ENCODE results near the gene ABLIM2. TPM values are rescaled to one million over a fixed set of nuclear protein-coding genes. Genes with fewer than 3 reads are reported as not detected.
A peak's percentile ranks its signal among the peaks of the same experiment; 100 is the strongest.

ABLIM2 gene
- total and polyA plus RNA-seq, 5 donors from 2014 or later: 0.88 to 2.0 (median 1.2) TPM

DNA sequence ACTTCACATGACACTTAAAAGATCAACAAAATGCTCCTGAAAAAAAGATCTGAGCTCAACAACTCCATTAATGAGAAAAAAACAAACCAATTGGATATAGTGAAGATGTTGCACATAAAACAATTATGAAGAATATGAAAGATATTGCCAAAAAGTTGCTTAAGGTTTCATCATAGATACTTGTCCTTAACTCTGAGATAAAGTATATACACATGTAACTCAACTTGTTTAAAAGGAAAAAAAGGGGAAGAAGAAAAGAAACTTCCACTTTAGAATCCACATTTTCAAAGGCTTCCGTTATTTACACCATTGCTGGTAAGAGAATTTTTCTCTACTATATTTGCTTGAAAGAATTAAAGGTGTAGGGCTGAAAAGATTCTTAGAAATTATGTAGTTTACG is 221.6 kb downstream of the ABLIM2 start:
- Histone ChIP-seq H3K27me3 (ENCODE audit: control insufficient read depth, insufficient read depth, low read length) (peaks cover 1% of the 10 kb centered on the region), H3K36me3 (ENCODE audit: control insufficient read depth, insufficient read depth, low read length) (no peaks in the 10 kb centered on the region), H3K27ac (ENCODE audit: insufficient read depth, low read length, poor library complexity, severe bottlenecking) (no peak overlapping the region), H3K4me1 (ENCODE audit: control insufficient read depth, insufficient read depth, low read length, poor library complexity, severe bottlenecking) (peaks cover 16% of the 10 kb centered on the region), H3K4me3 (ENCODE audit: low read depth, low read length) (no peak overlapping the region), H3K9me3 (ENCODE audit: control insufficient read depth in 2 of 2, low read length in 2 of 2) (no peaks in the 10 kb centered on the region)
- ATAC-seq (ENCODE audit: low read depth in 2 of 2): no peak
- Mint-ChIP-seq H3K9me3 (peaks cover 0 to under 1% (median 0%) of the 10 kb centered on the region in 7 donors), H3K4me1 (peaks cover 7 to 35% (median 18%) of the 10 kb centered on the region in 4 donors), H3K27me3 (peaks cover 19% of the 10 kb centered on the region), H3K27ac (no peak overlapping the region), H3K4me3 (peak overlapping the region; percentile 82 to 87 (median 85)), H3K36me3 (peaks cover 5% of the 10 kb centered on the region)
- no peak for DNase-seq

DNA sequence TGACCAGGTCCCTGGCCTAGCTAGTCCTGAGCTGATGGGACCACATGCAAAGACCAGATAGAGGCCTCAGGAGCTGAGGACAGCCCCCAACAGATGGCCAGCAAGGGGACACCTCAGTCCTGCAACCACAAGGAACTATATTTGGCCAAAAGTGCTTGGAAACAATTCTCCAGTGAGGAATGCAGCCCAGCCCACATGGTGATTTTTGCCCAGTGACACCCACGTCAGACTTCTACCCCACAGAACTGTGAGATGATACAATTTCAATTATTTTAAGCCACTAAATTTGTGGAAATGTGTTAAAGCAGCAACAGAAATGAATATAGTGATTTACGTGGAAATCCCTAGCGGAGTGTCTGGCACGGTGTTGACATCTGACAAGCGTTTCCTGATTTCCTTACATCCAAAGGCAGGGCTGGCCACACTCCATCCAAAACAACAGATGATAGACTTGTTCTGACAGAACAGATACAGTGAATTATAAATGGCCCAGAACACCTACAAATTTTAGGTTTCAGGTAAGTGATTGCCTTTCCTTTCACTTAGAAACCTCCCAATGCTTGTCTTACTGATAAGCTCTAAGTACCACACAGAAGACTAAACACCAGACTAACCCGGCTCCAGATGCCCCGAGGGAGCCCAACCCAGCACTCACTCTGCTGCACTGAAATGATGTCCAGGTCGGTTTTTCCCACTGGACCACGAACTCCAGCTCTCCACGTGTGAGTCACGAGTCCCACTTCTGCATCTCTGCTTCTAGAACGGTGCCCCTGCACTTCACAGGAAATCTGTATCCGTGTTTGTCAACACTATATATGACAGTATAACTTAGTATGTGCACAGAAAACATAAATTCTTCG is 224.7 kb downstream of the ABLIM2 start:
- no peak overlapping the region for H3K4me3 ChIP-seq (ENCODE audit: low read depth, low read length)
- H3K4me1 ChIP-seq (ENCODE audit: control insufficient read depth, insufficient read depth, low read length, poor library complexity, severe bottlenecking): peaks cover 11% of the 10 kb centered on the region
- H3K27me3 ChIP-seq (ENCODE audit: control insufficient read depth, insufficient read depth, low read length): peaks cover 1% of the 10 kb centered on the region
- H3K27me3 Mint-ChIP-seq: peaks cover 19% of the 10 kb centered on the region
- peaks cover 7 to 29% (median 19%) of the 10 kb centered on the region in 4 donors for H3K4me1 Mint-ChIP-seq
- H3K9me3 Mint-ChIP-seq: no peaks in the 10 kb centered on the region
- no peaks in the 10 kb centered on the region for H3K36me3 ChIP-seq (ENCODE audit: control insufficient read depth, insufficient read depth, low read length)
- no peak overlapping the region for H3K4me3 Mint-ChIP-seq
- no peak overlapping the region for H3K27ac ChIP-seq (ENCODE audit: insufficient read depth, low read length, poor library complexity, severe bottlenecking)
- no peaks in the 10 kb centered on the region for H3K9me3 ChIP-seq (ENCODE audit: control insufficient read depth in 2 of 2, low read length in 2 of 2)
- peak overlapping the region in 1 of 3 donors; percentile 21 for H3K27ac Mint-ChIP-seq
- ATAC-seq (ENCODE audit: low read depth in 2 of 2): no peak
- H3K36me3 Mint-ChIP-seq: peaks cover 5% of the 10 kb centered on the region
- no peak for DNase-seq

DNA sequence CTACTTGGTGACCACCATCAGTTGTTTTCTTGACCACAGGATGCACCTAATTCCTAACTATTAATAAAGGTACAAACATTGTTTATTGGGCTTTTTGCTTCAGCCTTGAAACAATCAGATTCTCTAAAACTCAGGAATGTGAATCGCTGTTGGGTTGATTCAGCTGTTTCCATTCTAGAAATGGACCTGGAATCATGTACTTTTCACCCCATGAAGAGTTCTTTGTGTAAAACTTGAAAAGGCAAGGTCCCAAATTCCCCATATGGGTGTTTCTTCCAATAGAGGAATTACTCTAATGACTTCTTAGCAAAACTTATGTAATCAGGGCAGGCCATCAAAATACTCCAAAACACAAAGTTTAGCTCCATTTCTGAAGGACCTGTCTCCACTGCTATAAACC is 226.3 kb downstream of the ABLIM2 start:
- Mint-ChIP-seq H3K9me3 (peaks cover 0 to 2% (median 0%) of the 10 kb centered on the region in 7 donors), H3K4me3 (no peak overlapping the region), H3K4me1 (peaks cover 0 to 16% (median 12%) of the 10 kb centered on the region in 4 donors), H3K36me3 (peaks cover 5% of the 10 kb centered on the region), H3K27ac (no peak overlapping the region), H3K27me3 (peaks cover 8% of the 10 kb centered on the region)
- ATAC-seq (ENCODE audit: low read depth in 2 of 2): no peak
- Histone ChIP-seq H3K27me3 (ENCODE audit: control insufficient read depth, insufficient read depth, low read length) (peaks cover 1% of the 10 kb centered on the region), H3K4me3 (ENCODE audit: low read depth, low read length) (no peak overlapping the region), H3K4me1 (ENCODE audit: control insufficient read depth, insufficient read depth, low read length, poor library complexity, severe bottlenecking) (no peaks in the 10 kb centered on the region), H3K36me3 (ENCODE audit: control insufficient read depth, insufficient read depth, low read length) (no peaks in the 10 kb centered on the region), H3K9me3 (ENCODE audit: control insufficient read depth in 2 of 2, low read length in 2 of 2) (no peaks in the 10 kb centered on the region), H3K27ac (ENCODE audit: insufficient read depth, low read length, poor library complexity, severe bottlenecking) (no peak overlapping the region)
- DNase-seq: no peak

DNA sequence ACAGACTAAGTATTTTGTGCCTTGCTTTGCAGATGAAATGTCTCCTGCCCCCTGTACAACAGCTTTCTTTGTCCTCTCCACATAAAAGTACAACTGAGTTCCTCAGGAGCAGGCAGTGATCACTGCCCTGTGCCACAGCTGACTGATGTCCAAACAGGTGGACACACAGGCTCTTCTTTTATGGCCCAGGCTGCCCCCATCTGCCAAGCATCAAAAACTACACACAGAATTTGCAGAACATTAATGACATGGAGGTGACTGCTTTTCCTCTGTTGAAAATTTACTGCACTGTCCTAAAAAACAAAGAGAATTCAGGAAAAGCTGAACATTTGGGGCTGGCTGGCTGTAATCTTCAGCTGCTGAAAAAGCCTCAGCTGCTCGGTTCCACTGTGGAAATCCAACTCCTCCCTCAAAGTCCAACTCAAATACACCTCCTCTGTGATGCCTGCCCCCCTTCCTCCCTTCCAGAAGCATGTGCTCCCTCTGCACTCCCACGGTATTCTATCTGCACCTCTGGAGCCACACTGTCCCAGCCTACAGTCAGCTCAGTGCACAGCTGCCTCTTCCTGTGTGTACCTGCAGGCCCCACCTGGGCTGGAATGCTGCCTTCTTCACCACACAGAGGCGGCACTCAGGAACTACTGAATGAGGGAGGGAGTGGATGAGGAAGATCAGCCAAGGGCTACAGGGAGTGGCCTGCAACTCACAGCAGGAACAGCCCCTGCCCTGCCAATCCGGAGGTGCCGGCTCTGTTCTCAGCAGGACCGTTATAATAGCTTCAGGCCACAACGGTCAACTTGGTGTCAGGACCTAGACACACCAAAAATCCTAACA is 229.3 kb downstream of the ABLIM2 start:
- H3K4me1 Mint-ChIP-seq: peaks cover 0 to 7% (median 5%) of the 10 kb centered on the region in 4 donors
- H3K27ac Mint-ChIP-seq: peak overlapping the region in 1 of 3 donors; percentile 44
- Histone ChIP-seq H3K9me3 (ENCODE audit: control insufficient read depth in 2 of 2, low read length in 2 of 2) (no peaks in the 10 kb centered on the region), H3K4me1 (ENCODE audit: control insufficient read depth, insufficient read depth, low read length, poor library complexity, severe bottlenecking) (no peaks in the 10 kb centered on the region), H3K4me3 (ENCODE audit: low read depth, low read length) (no peak overlapping the region), H3K36me3 (ENCODE audit: control insufficient read depth, insufficient read depth, low read length) (no peaks in the 10 kb centered on the region), H3K27ac (ENCODE audit: insufficient read depth, low read length, poor library complexity, severe bottlenecking) (no peak overlapping the region), H3K27me3 (ENCODE audit: control insufficient read depth, insufficient read depth, low read length) (no peaks in the 10 kb centered on the region)
- no peak for ATAC-seq (ENCODE audit: low read depth in 2 of 2)
- DNase-seq: no peak
- peaks cover 0 to 5% (median 0%) of the 10 kb centered on the region in 7 donors for H3K9me3 Mint-ChIP-seq
- no peak overlapping the region for H3K4me3 Mint-ChIP-seq
- H3K36me3 Mint-ChIP-seq: peaks cover 9% of the 10 kb centered on the region
- no peaks in the 10 kb centered on the region for H3K27me3 Mint-ChIP-seq

DNA sequence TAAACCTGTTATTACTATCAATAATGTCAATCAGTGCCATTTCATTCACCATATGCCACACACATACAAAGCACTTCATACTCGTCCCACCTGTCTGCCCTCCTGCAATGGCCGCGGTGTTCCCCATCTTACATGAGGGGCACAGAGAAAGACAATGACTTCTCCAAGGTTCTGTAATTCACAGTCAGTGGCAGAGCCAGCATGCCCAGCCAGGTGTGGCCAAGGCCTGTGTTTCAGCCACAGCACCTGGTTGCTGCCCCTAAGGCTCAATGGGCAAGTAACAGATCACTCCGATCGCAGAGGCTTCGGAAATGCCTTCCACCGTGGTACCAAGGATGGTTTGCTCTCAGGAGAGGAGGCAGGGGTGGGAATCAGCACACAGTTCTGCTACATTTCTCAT is 229.9 kb downstream of the ABLIM2 start:
- ATAC-seq (ENCODE audit: low read depth in 2 of 2) (no peak), DNase-seq (no peak)
- H3K36me3 Mint-ChIP-seq: peaks cover 7% of the 10 kb centered on the region
- H3K4me1 Mint-ChIP-seq: peaks cover 0 to 7% (median 4%) of the 10 kb centered on the region in 4 donors
- peak overlapping the region in 1 of 3 donors; percentile 44 for H3K27ac Mint-ChIP-seq
- H3K9me3 Mint-ChIP-seq: peaks cover 0 to 5% (median 0%) of the 10 kb centered on the region in 7 donors
- H3K27me3 ChIP-seq (ENCODE audit: control insufficient read depth, insufficient read depth, low read length): no peaks in the 10 kb centered on the region
- H3K9me3 ChIP-seq (ENCODE audit: control insufficient read depth in 2 of 2, low read length in 2 of 2): no peaks in the 10 kb centered on the region
- no peaks in the 10 kb centered on the region for H3K36me3 ChIP-seq (ENCODE audit: control insufficient read depth, insufficient read depth, low read length)
- H3K27ac ChIP-seq (ENCODE audit: insufficient read depth, low read length, poor library complexity, severe bottlenecking): no peak overlapping the region
- no peaks in the 10 kb centered on the region for H3K4me1 ChIP-seq (ENCODE audit: control insufficient read depth, insufficient read depth, low read length, poor library complexity, severe bottlenecking)
- no peak overlapping the region for H3K4me3 Mint-ChIP-seq
- H3K27me3 Mint-ChIP-seq: no peaks in the 10 kb centered on the region
- no peak overlapping the region for H3K4me3 ChIP-seq (ENCODE audit: low read depth, low read length)

DNA sequence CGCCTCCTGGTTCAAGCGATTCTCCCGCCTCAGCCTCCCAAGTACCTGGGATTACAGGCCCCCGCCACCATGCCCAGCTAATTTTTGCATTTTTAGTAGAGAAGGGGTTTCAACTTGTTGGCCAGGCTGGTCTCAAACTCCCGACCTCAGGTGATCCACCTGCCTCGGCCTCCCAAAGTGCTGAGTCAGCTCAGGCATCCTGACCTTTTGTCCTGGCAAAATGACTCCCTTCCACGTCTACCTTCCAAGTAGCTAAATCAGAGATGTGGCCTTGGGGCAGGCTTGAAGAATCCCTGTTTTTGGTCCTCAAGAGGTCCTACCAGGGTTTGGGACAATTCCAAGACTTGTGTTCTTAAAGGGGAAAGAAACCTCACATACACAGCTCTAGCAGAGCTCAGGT is 231.8 kb downstream of the ABLIM2 start:
- H3K27ac Mint-ChIP-seq: no peak overlapping the region
- no peaks in the 10 kb centered on the region for H3K27me3 Mint-ChIP-seq
- Histone ChIP-seq H3K4me3 (ENCODE audit: low read depth, low read length) (no peak overlapping the region), H3K36me3 (ENCODE audit: control insufficient read depth, insufficient read depth, low read length) (no peaks in the 10 kb centered on the region), H3K4me1 (ENCODE audit: control insufficient read depth, insufficient read depth, low read length, poor library complexity, severe bottlenecking) (no peaks in the 10 kb centered on the region), H3K27me3 (ENCODE audit: control insufficient read depth, insufficient read depth, low read length) (no peaks in the 10 kb centered on the region), H3K9me3 (ENCODE audit: control insufficient read depth in 2 of 2, low read length in 2 of 2) (no peaks in the 10 kb centered on the region), H3K27ac (ENCODE audit: insufficient read depth, low read length, poor library complexity, severe bottlenecking) (no peak overlapping the region)
- H3K36me3 Mint-ChIP-seq: peaks cover 4% of the 10 kb centered on the region
- peaks cover 0 to 5% (median 2%) of the 10 kb centered on the region in 7 donors for H3K9me3 Mint-ChIP-seq
- ATAC-seq (ENCODE audit: low read depth in 2 of 2): no peak
- no peak overlapping the region for H3K4me3 Mint-ChIP-seq
- H3K4me1 Mint-ChIP-seq: peaks cover 0 to 8% (median 4%) of the 10 kb centered on the region in 4 donors
- no peak for DNase-seq

DNA sequence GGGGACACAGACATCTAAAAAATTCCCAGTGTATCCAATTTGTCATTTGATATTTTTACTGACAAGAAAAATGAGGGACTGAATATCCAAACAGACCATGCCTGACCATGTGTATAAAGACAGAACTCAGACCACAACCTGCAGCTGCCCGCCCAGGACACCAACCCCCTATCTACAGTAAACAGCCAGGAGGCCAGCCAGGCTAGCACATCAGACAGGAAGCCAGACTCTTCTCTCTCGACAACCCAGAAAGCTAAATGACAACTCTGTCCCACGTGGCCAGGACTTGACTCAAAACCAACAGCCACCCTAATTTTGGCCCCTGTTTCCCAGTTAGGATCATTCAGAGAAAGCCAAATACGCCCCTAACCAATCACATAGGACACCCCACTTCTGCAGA is 234.0 kb downstream of the ABLIM2 start:
- no peak for DNase-seq
- no peak overlapping the region for H3K27ac Mint-ChIP-seq

More for the DNA sequence above, 234.0 kb downstream of the ABLIM2 start:
- H3K27me3 Mint-ChIP-seq: no peaks in the 10 kb centered on the region
- no peaks in the 10 kb centered on the region for H3K9me3 ChIP-seq (ENCODE audit: control insufficient read depth in 2 of 2, low read length in 2 of 2)
- H3K4me1 Mint-ChIP-seq: peaks cover 0 to 8% (median 4%) of the 10 kb centered on the region in 4 donors
- no peak overlapping the region for H3K27ac ChIP-seq (ENCODE audit: insufficient read depth, low read length, poor library complexity, severe bottlenecking)
- H3K4me1 ChIP-seq (ENCODE audit: control insufficient read depth, insufficient read depth, low read length, poor library complexity, severe bottlenecking): no peaks in the 10 kb centered on the region
- H3K4me3 ChIP-seq (ENCODE audit: low read depth, low read length): no peak overlapping the region
- H3K4me3 Mint-ChIP-seq: no peak overlapping the region
- no peak for ATAC-seq (ENCODE audit: low read depth in 2 of 2)
- H3K27me3 ChIP-seq (ENCODE audit: control insufficient read depth, insufficient read depth, low read length): no peaks in the 10 kb centered on the region
- H3K9me3 Mint-ChIP-seq: peaks cover 0 to 5% (median 2%) of the 10 kb centered on the region in 7 donors
- H3K36me3 Mint-ChIP-seq: peaks cover 4% of the 10 kb centered on the region
- no peaks in the 10 kb centered on the region for H3K36me3 ChIP-seq (ENCODE audit: control insufficient read depth, insufficient read depth, low read length)

All from CD4-positive, CD25-positive, alpha-beta regulatory T cell (primary cell).